Mucosa of rectum (tissue), 2 donors: ENCODE data around the gene DCTN4.
"Not testable (repeated sequence)": the region's sequence is repeated elsewhere in the genome, so short reads cannot be mapped to it uniquely, and the experiment has no call there.

Experiments used
- H3K27ac ChIP-seq, 2 donors: one replicate each; pipeline ENCODE4 v1.7.0; 2013; ENCODE audit warnings: inconsistent platforms in 2 of 2, low read depth in 2 of 2, low read length in 2 of 2
- H3K27me3 ChIP-seq, 2 donors: one replicate each; pipeline ENCODE4 v1.7.0; 2013; ENCODE audit warnings: low read length in 2 of 2; ENCODE audit not compliant: control insufficient read depth in 2 of 2, insufficient read depth in 2 of 2
- H3K36me3 ChIP-seq, 2 donors: one replicate each; pipeline ENCODE4 v1.7.0; 2013; ENCODE audit warnings: low read length in 2 of 2; ENCODE audit not compliant: control insufficient read depth in 2 of 2, insufficient read depth in 2 of 2
- H3K4me1 ChIP-seq, 2 donors: one replicate each; pipeline ENCODE4 v1.7.0; 2013; ENCODE audit warnings: low read length in 2 of 2, mild to moderate bottlenecking in 1 of 2; ENCODE audit not compliant: control insufficient read depth in 2 of 2, insufficient read depth in 2 of 2
- H3K4me3 ChIP-seq, 2 donors: one replicate each; pipeline ENCODE4 v1.7.0; 2013; ENCODE audit warnings: low read length in 2 of 2
- H3K9ac ChIP-seq, 2 donors: one replicate each; pipeline ENCODE4 v1.7.0; 2013; ENCODE audit warnings: low read length in 2 of 2, low read depth in 1 of 2, mild to moderate bottlenecking in 1 of 2
- H3K9me3 ChIP-seq, 2 donors: one replicate each; pipeline ENCODE4 v1.7.0; 2013; ENCODE audit warnings: low read length in 2 of 2; ENCODE audit not compliant: control insufficient read depth in 2 of 2
- donor health status: healthy.
- donor health status: Normal muscosa, but diverticular disease.

The DCTN4 gene

GRCh38 chr5:150743142-150743488, 15.7 kb downstream of the DCTN4 start:
- not testable (repeated sequence) for H3K4me1 ChIP-seq, H3K9me3 ChIP-seq, H3K27ac ChIP-seq, H3K27me3 ChIP-seq, H3K9ac ChIP-seq, H3K4me3 ChIP-seq
- peaks cover 4 to 14% of the 10 kb centered on the region in 2 donors for H3K36me3 ChIP-seq

- not testable (repeated sequence) for H3K9me3 ChIP-seq, H3K27ac ChIP-seq, H3K9ac ChIP-seq, H3K4me1 ChIP-seq, H3K27me3 ChIP-seq, H3K4me3 ChIP-seq
- peaks cover 4 to 14% of the 10 kb centered on the region in 2 donors for H3K36me3 ChIP-seq
Observed at GRCh38 chr5:150742455-150743141, 16.2 kb downstream of the DCTN4 start.

GRCh38 chr5:150740992-150741391, 17.8 kb downstream of the DCTN4 start:
- no peak overlapping the region for H3K27ac ChIP-seq
- H3K9me3 ChIP-seq: no peaks in the 10 kb centered on the region
- no peak overlapping the region for H3K4me3 ChIP-seq
- no peaks in the 10 kb centered on the region for H3K4me1 ChIP-seq
- peaks cover 4 to 14% of the 10 kb centered on the region in 2 donors for H3K36me3 ChIP-seq
- H3K27me3 ChIP-seq: no peaks in the 10 kb centered on the region
- H3K9ac ChIP-seq: no peak overlapping the region

GRCh38 chr5:150738862-150739261, 20.0 kb downstream of the DCTN4 start:
- Histone ChIP-seq H3K9me3 (no peaks in the 10 kb centered on the region), H3K4me3 (no peak overlapping the region), H3K27ac (no peak overlapping the region), H3K36me3 (peaks cover 4 to 24% of the 10 kb centered on the region in 2 donors), H3K27me3 (no peaks in the 10 kb centered on the region), H3K4me1 (no peaks in the 10 kb centered on the region), H3K9ac (no peak overlapping the region)

GRCh38 chr5:150734579-150735384, 24.0 kb downstream of the DCTN4 start:
- Histone ChIP-seq H3K36me3 (peaks cover 33 to 47% of the 10 kb centered on the region in 2 donors), H3K4me3 (no peak overlapping the region), H3K27me3 (no peaks in the 10 kb centered on the region), H3K9me3 (no peaks in the 10 kb centered on the region), H3K27ac (peak overlapping the region; percentile 38 to 46), H3K9ac (no peak overlapping the region), H3K4me1 (no peaks in the 10 kb centered on the region)

- no peak overlapping the region for H3K27ac ChIP-seq
- no peaks in the 10 kb centered on the region for H3K9me3 ChIP-seq
- no peak overlapping the region for H3K4me3 ChIP-seq
- H3K4me1 ChIP-seq: no peaks in the 10 kb centered on the region
- H3K27me3 ChIP-seq: no peaks in the 10 kb centered on the region
- H3K36me3 ChIP-seq: peaks cover 47 to 55% of the 10 kb centered on the region in 2 donors
- H3K9ac ChIP-seq: no peak overlapping the region
Observed at GRCh38 chr5:150731669-150732242, 27.1 kb downstream of the DCTN4 start.

- Histone ChIP-seq H3K27ac (no peak overlapping the region), H3K4me3 (no peak overlapping the region), H3K4me1 (no peaks in the 10 kb centered on the region), H3K9me3 (no peaks in the 10 kb centered on the region), H3K27me3 (no peaks in the 10 kb centered on the region), H3K9ac (no peak overlapping the region), H3K36me3 (peaks cover 59 to 60% of the 10 kb centered on the region in 2 donors)
Observed at GRCh38 chr5:150729859-150730258, 29.0 kb downstream of the DCTN4 start.

GRCh38 chr5:150723845-150724244, 35.0 kb downstream of the DCTN4 start:
- no peaks in the 10 kb centered on the region for H3K27me3 ChIP-seq
- H3K9me3 ChIP-seq: no peaks in the 10 kb centered on the region
- no peaks in the 10 kb centered on the region for H3K4me1 ChIP-seq
- H3K9ac ChIP-seq: no peak overlapping the region
- H3K27ac ChIP-seq: no peak overlapping the region
- H3K4me3 ChIP-seq: no peak overlapping the region
- peaks cover 56 to 66% of the 10 kb centered on the region in 2 donors for H3K36me3 ChIP-seq

GRCh38 chr5:150710165-150710564, 48.7 kb downstream of the DCTN4 start:
- Histone ChIP-seq H3K27me3 (no peaks in the 10 kb centered on the region), H3K4me1 (no peaks in the 10 kb centered on the region), H3K27ac (no peak overlapping the region), H3K36me3 (peaks cover 41 to 44% of the 10 kb centered on the region in 2 donors), H3K4me3 (no peak overlapping the region), H3K9me3 (no peaks in the 10 kb centered on the region), H3K9ac (no peak overlapping the region)

- Histone ChIP-seq H3K36me3 (peaks cover 26% of the 10 kb centered on the region in 2 donors), H3K27ac (no peak overlapping the region), H3K4me1 (no peaks in the 10 kb centered on the region), H3K9ac (no peak overlapping the region), H3K27me3 (no peaks in the 10 kb centered on the region), H3K4me3 (no peak overlapping the region), H3K9me3 (no peaks in the 10 kb centered on the region)
Observed at GRCh38 chr5:150706776-150707390, 51.9 kb downstream of the DCTN4 start.
